Stimulated activated CD4-positive, alpha-beta T cell treated with anti-CD3 and anti-CD28 coated beads, Interleukin-2, amount 100 ng/mL, for 24 hours (primary cell): Measurements from ENCODE around the gene ARRB2.
"Not testable (repeated sequence)": the region's sequence is repeated elsewhere in the genome, so short reads cannot be mapped to it uniquely, and the experiment has no call there.

ENCODE experiments used
- DNase-seq, 2 donors: peaks; one replicate each; pipeline ENCODE4 v3.0.0-alpha.2; 2020

ARRB2 gene

DNA sequence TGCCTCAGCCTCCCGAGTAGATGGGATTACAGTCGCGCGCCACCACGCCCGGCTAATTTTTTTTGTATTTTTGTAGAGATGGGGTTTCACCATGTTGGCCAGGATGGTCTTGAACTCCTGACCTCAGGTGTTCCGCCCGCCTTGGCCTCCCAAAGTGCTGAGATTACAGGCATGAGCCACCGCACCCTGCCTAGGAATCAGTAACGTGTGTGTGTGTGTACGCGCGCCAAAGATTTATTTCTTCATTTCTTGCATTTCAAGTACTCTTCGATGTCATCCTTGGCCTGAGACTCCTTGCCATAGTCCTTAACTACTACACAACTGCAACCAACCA, 5.9 kb upstream of the ARRB2 start:
- not testable (repeated sequence) for DNase-seq

DNA sequence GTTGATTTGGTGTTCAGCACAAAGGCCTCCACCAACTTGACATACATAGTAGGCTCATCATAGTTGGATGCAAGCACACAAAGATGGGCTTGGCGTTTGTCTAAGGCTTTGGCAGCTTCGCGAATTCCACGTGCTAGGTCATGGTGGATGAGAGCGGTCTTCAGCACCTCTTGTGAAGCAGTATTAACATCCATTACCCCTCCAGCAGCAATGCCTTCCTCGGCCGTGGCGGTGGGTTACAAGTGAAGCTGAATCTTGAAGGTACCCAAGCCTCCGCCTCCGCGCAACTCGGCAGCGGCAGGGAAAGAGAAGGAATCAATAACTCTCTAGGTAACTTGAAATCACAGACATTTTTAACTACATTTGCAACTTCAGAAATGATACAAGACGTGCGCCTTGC, 5.4 kb upstream of the ARRB2 start:
- no peak for DNase-seq

- DNase-seq: no peak
Observed at GRCh38 chr17:4706121-4706520, 4.3 kb upstream of the ARRB2 start.

DNA sequence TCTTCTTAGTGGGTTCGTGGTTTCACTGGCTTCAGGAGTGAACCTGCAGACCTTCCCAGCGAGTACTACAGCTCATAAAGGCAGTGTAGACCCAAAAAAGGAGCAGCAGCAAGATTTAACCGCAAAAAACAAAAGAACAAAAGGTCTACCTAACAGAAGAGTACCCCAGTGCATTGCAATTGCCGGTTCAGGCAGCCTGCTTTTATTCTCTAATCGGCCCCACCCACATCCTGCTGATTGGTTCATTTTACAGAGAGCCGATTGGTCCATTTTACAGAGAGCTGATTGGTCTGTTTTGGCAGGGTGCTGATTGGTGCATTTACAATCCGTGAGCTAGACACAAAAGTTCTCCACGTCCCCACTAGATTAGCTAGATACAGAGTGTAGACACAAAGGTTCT, 2.0 kb upstream of the ARRB2 start:
- DNase-seq: peak; percentile 57 to 59

DNA sequence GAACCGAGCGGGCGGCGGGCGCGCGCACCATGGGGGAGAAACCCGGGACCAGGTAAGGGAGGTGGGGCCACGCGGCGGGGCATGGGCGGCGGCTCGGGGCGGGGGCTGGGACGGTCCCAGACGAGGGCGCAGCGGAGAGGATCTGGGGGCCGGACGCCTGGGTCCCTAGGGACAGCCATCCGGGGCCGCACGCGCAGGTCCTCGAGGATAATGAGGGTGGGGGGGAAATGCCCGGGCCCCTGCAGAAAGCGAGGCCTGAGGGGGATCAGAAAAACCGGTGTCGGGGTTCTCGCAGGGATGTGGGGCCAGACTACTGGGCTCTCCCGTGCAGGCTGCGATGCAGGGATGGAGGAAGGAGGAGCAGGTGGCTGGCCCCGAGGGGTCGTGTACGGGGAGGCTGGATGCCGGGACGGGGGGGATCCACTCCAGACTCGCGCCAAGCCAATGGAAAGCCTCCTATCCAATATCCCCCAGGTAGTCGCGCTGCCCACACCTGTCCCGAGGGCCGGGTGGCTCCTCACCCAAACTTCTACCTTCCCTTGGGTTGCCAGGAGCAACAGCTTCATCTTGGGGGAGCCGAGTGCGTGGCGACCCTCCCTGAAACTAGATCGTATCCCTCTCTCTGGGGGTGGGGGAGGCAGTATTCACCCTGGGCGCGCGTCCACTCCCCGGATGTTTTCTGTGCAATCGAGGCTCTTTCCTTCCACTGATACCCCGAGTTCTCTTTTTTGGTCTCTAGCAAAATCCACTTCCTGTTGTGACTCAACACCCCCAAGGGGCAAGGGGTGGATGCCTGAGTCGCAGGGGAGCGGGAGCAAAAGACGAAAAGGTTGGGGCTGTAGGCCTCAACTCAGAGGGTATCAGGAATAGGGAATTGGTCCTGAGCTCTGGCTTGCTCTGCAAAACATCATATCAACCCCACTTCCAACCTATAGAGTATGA, 532 bp downstream of the ARRB2 start:
- peak; percentile 43 to 51 for DNase-seq

- no peak for DNase-seq
Observed at GRCh38 chr17:4711661-4712181, 1.3 kb downstream of the ARRB2 start.

- DNase-seq: no peak
Observed at GRCh38 chr17:4712526-4712925, 2.1 kb downstream of the ARRB2 start.

DNA sequence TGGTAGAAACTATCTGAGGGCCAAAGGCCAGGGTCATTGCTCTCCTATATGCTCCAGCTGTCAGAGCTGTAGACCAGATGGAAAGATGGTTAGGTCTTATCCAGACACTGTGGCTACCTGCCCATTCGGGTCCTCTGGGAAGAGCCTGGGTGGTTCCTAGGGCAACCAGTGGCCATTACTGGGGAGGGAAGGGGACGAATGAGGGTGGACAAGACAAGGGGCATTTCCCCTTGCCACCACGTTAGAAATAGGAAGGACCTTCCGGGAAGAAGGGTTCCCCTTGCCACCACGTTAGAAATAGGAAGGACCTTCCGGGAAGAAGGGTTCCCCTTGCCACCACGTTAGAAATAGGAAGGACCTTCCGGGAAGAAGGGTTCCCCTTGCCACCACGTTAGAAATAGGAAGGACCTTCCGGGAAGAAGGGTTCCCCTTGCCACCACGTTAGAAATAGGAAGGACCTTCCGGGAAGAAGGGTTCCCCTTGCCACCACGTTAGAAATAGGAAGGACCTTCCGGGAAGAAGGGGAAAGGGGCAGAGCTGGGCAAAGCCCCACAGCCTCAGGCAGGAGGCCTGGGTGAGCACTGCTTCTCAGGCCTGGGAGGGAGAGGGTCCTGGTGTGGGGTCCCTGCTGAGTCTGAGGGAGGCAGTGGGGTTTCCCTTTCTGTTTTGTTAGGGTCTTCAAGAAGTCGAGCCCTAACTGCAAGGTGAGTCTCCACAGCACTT, 4.1 kb downstream of the ARRB2 start:
- not testable (repeated sequence) for DNase-seq

DNA sequence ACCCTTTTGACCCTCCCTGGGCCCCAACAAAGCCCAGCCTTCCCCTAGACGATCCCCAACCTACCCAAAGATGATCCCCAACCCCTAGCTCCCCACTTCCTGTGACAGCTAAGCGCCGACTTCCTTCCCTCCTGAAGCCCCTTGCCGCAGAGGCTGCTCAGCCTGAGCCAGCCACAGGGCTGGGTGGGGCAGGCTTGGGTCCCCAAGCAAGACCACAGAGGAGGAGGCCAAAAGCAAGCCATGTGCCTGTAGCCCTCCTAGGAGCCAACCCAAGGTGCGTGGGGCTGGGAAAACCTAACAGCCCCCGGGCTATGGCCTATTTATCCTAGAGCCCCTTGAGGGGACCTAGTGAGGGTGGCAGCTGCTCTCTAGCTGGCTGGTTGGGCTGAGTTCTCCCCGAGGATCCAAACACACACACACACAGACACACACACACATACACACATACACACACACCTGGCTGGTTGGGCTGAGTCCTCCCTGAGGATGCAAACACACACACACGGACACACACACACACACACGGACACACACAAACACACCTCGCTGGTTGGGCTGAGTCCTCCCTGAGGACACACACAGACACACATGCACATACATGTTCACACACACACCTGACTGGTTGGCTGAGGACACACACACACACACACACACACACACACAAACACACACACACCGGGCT, 4.8 kb downstream of the ARRB2 start:
- DNase-seq: peak; percentile 39 to 43

DNA sequence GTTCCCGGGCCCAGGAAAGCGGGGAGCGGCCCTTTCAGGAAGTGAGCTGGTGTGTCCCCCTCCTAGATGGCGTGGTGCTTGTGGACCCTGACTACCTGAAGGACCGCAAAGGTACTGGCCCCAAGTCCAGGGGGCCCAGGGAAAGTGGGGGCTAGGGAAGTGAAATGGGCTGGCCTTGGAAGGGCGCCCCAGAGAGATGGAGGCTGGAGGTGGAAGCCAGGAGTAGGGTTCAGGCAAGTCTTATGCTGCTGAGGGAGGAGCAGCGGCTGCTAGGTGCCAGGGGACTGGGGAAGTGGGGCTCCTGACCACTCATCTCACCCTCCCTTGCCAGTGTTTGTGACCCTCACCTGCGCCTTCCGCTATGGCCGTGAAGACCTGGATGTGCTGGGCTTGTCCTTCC, 5.6 kb downstream of the ARRB2 start:
- DNase-seq: no peak

DNA sequence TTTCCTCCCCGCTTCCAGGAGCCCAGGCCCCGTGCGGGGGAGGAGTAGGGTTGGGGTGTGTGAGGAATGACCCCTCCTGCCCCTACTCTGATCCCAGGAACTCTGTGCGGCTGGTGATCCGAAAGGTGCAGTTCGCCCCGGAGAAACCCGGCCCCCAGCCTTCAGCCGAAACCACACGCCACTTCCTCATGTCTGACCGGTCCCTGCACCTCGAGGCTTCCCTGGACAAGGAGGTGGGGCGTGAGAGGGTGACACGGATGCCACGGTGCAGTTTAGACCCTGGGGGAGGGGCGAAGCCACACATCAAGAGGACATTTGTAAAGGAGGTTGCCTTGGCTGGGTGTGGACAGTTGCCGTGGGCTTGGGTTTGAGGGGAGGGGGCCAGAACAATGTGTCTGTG, 7.4 kb downstream of the ARRB2 start:
- DNase-seq: no peak

- DNase-seq: no peak
Observed at GRCh38 chr17:4718276-4718675, 7.8 kb downstream of the ARRB2 start.

GRCh38 chr17:4719146-4719545, 8.7 kb downstream of the ARRB2 start:
- DNase-seq: no peak

- no peak for DNase-seq
Observed at GRCh38 chr17:4719684-4720221, 9.3 kb downstream of the ARRB2 start.

GRCh38 chr17:4720787-4721186, 10.4 kb downstream of the ARRB2 start:
- DNase-seq: no peak

GRCh38 chr17:4721203-4722135, 11.0 kb downstream of the ARRB2 start:
- DNase-seq: no peak

- DNase-seq: no peak
Observed at GRCh38 chr17:4722678-4723240, 12.3 kb downstream of the ARRB2 start.

DNA sequence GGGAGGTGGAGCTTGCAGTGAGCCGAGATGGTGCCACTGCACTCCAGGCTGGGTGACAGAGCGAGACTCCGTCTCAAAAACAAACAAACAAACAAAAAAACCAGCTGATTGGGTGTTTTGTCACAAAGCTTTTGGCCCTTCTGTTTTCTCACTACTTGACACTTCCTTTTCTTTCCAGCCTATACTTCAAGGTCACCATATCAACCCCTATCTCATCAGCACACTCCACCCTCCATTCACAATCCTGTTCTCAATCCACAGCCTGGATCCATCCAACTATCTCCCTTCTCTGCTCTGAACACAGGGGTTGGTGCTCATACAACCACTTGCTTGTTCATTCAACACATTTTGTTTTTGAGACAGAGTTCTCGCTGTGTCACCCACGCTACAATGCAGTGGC, 14.2 kb downstream of the ARRB2 start:
- DNase-seq: no peak

- DNase-seq: no peak
Observed at GRCh38 chr17:4725646-4726310, 15.3 kb downstream of the ARRB2 start.

DNA sequence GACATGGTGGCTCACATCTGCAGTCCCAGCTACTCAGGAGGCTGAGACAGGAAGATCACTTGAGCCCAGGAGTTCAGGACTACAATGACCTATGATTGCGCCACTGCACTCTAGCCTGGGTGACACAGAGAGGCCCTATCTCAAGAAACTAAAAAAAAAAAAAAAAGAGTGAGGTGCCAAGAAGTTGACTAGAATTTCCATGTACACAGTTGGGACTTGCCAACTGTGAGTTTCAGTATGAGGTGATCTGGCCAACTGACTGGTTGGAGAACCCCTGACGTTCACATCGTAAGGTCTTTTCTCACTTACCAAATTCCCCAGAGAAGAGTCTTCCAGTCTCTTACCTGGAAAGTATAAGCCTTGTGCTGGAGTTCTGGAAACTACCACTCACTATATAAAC, 17.7 kb downstream of the ARRB2 start:
- no peak for DNase-seq

DNA sequence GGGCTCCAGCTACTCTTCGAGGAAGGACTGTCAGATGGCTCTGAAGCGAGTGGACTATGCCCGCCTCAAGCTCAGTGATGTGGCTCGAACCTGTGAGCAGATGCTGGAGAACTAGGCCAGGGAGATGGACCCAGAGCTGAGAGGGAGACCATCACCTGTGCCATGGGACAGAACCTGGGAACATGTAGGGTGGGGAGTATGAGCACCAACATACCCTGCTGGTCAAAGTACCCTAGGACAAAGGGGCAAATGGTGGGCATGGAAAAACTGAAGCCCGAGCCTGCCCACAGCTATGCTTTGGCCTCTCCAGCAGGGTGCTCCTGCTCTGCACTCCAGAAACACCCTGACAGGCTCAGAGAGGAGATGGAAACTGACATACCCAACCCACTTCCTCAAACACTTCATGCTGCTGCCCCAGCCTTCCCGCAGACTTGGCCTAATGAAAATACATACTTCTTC, 22.7 kb downstream of the ARRB2 start:
- DNase-seq: no peak
